Hepatocyte (in vitro differentiated cells): ENCODE measurements around the gene FPR1. TPM values are rescaled to one million over a fixed set of nuclear protein-coding genes. Genes with fewer than 3 reads are reported as not detected.

ENCODE experiments used
- DNase-seq: peaks from one replicate; pipeline ENCODE4 v3.0.0-alpha.2; 2016; ENCODE audit warnings: low spot score
- H2AFZ ChIP-seq: fragments of 200-600 bp; sonication (generic); 2 replicates; pipeline ENCODE4 v1.6.0; 2016; ENCODE audit warnings: antibody characterized with exemption, mild to moderate bottlenecking
- H3K27ac ChIP-seq: fragments of 200-600 bp; sonication (generic); 2 replicates; pipeline ENCODE4 v1.5.1; 2016; ENCODE audit warnings: mild to moderate bottlenecking
- H3K27me3 ChIP-seq: fragments of 200-600 bp; sonication (generic); 2 replicates; pipeline ENCODE4 v1.6.1; 2016
- H3K36me3 ChIP-seq: fragments of 200-600 bp; sonication (generic); replicated peaks from 2 replicates; pipeline ENCODE4 v1.5.1; 2016; ENCODE audit warnings: low read depth; ENCODE audit not compliant: insufficient read depth
- H3K4me1 ChIP-seq: fragments of 200-600 bp; sonication (generic); 2 replicates; pipeline ENCODE4 v1.5.1; 2016; ENCODE audit warnings: mild to moderate bottlenecking, moderate library complexity; ENCODE audit not compliant: insufficient read depth
- H3K4me2 ChIP-seq: fragments of 200-600 bp; sonication (generic); 2 replicates; pipeline ENCODE4 v1.6.0; 2016
- H3K4me3 ChIP-seq: fragments of 200-600 bp; sonication (generic); 2 replicates; pipeline ENCODE4 v1.5.1; 2016; ENCODE audit warnings: mild to moderate bottlenecking
- H3K79me2 ChIP-seq: fragments of 200-600 bp; sonication (generic); 2 replicates; pipeline ENCODE4 v1.6.0; 2017; ENCODE audit warnings: mild to moderate bottlenecking
- H3K9me2 ChIP-seq: fragments of 200-600 bp; sonication (generic); replicated peaks from 2 replicates; pipeline ENCODE4 v1.6.0; 2017; ENCODE audit warnings: mild to moderate bottlenecking; ENCODE audit not compliant: insufficient read depth
- H3K9me3 ChIP-seq: fragments of 200-600 bp; sonication (generic); 2 replicates; pipeline ENCODE4 v1.5.1; 2016; ENCODE audit warnings: low read depth, mild to moderate bottlenecking
- H4K20me1 ChIP-seq: fragments of 200-600 bp; sonication (generic); 2 replicates; pipeline ENCODE4 v1.6.0; 2016; ENCODE audit warnings: mild to moderate bottlenecking; ENCODE audit not compliant: insufficient read depth, poor library complexity, severe bottlenecking
- CTCF ChIP-seq: fragments of 200-600 bp; sonication (generic); IDR thresholded peaks from 2 replicates; pipeline ENCODE4 v1.5.1; 2016; ENCODE audit warnings: antibody characterized with exemption, mild to moderate bottlenecking; ENCODE audit not compliant: poor library complexity
- EZH2 ChIP-seq: fragments of 200-600 bp; sonication (generic); IDR thresholded peaks from 2 replicates; pipeline ENCODE4 v1.6.1; 2016; ENCODE audit warnings: antibody characterized with exemption, mild to moderate bottlenecking, borderline replicate concordance
- EZH2phosphoT487 ChIP-seq: fragments of 200-600 bp; sonication (generic); IDR thresholded peaks from one replicate; pipeline ENCODE4 v1.6.1; 2018; ENCODE audit warnings: antibody characterized with exemption, mild to moderate bottlenecking, low read depth, moderate library complexity; ENCODE audit not compliant: unreplicated experiment, severe bottlenecking
- WGBS: methylation state at CpG from one replicate; pipeline ENCODE4 v1.1.6; 2016; ENCODE audit warnings: low lambda C conversion rate; ENCODE audit errors: missing lambda C conversion rate; 5-methylcytosine and 5-hydroxymethylcytosine counted together
- polyA plus RNA-seq: library from polyadenylated mRNA; unstranded; fragments of >200 nt; fragmentation: Nextera tagmentation; extraction: Ambion mirVana; gene quantifications from 2 replicates; pipeline ENCODE4 v1.2.1, GENCODE V29; 2016
- total RNA-seq: library from RNA; depleted of rRNA; stranded (reverse); fragments of >200 nt; gene quantifications from 2 replicates; pipeline ENCODE4 v1.2.3, GENCODE V29; 2014

Gene FPR1
- total and polyA plus RNA-seq, 2 experiments from 2014 or later = 0.53 to 2.6 TPM

- WGBS = 71% methylated on average over 7 of the region's 7 CpGs
- no peak for DNase-seq
Observed at GRCh38 chr19:51746731-51747130, 4.9 kb downstream of the FPR1 start.

GRCh38 chr19:51743405-51743804 lies 8.3 kb downstream of the FPR1 start:
- H3K4me3 ChIP-seq = no peak overlapping the region
- 81% methylated on average over 3 of the region's 3 CpGs for WGBS
- H3K4me1 ChIP-seq = no peaks in the 10 kb centered on the region
- no peak for TF ChIP-seq EZH2
- TF ChIP-seq EZH2phosphoT487 = no peak
- no peak for TF ChIP-seq CTCF
- H4K20me1 ChIP-seq = no peaks in the 10 kb centered on the region
- no peak for DNase-seq
- no peaks in the 10 kb centered on the region for H3K9me2 ChIP-seq
- no peaks in the 10 kb centered on the region for H3K36me3 ChIP-seq
- H3K4me2 ChIP-seq = no peak overlapping the region
- no peaks in the 10 kb centered on the region for H3K79me2 ChIP-seq
- H2AFZ ChIP-seq = no peak overlapping the region
- no peaks in the 10 kb centered on the region for H3K27me3 ChIP-seq
- H3K9me3 ChIP-seq = no peaks in the 10 kb centered on the region
- H3K27ac ChIP-seq = no peak overlapping the region

More at GRCh38 chr19:51746731-51747130, 4.9 kb downstream of the FPR1 start:
- Histone ChIP-seq H4K20me1 (no peaks in the 10 kb centered on the region), H3K27me3 (no peaks in the 10 kb centered on the region), H2AFZ (no peak overlapping the region), H3K4me2 (no peak overlapping the region), H3K36me3 (no peaks in the 10 kb centered on the region), H3K9me2 (no peaks in the 10 kb centered on the region), H3K9me3 (no peaks in the 10 kb centered on the region), H3K27ac (no peak overlapping the region), H3K4me1 (no peaks in the 10 kb centered on the region), H3K4me3 (no peak overlapping the region), H3K79me2 (no peaks in the 10 kb centered on the region)
- TF ChIP-seq CTCF (no peak), EZH2 (no peak), EZH2phosphoT487 (no peak)

DNA sequence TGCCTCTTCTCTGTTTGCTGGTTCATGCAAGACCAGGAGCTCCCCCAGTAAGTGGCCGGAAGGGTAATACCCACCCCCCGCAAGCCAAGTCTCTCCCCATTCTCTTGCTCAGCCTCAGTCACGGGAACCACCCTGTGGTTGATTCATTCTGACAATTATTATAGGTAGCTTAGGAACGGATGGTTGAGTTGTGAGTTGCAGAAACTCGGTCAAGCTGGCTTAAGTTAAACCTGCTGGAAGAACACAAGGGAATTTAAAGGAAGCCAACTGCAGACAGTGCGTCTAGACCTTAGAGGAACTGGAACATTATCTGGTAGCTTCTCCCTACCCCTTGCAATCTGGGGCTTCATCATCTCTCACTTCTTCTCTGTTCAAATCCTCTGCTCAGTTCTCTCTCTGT lies 8.9 kb downstream of the FPR1 start:
- no peak overlapping the region for H3K4me3 ChIP-seq
- no peaks in the 10 kb centered on the region for H3K9me2 ChIP-seq
- no peak for TF ChIP-seq CTCF
- H4K20me1 ChIP-seq = no peaks in the 10 kb centered on the region
- no peaks in the 10 kb centered on the region for H3K27me3 ChIP-seq
- H3K9me3 ChIP-seq = no peaks in the 10 kb centered on the region
- no peak for DNase-seq
- no peaks in the 10 kb centered on the region for H3K4me1 ChIP-seq
- no peak overlapping the region for H3K4me2 ChIP-seq
- no peaks in the 10 kb centered on the region for H3K79me2 ChIP-seq
- H2AFZ ChIP-seq = no peak overlapping the region
- 66% methylated on average over 6 of the region's 6 CpGs for WGBS
- no peak overlapping the region for H3K27ac ChIP-seq
- H3K36me3 ChIP-seq = no peaks in the 10 kb centered on the region

DNA sequence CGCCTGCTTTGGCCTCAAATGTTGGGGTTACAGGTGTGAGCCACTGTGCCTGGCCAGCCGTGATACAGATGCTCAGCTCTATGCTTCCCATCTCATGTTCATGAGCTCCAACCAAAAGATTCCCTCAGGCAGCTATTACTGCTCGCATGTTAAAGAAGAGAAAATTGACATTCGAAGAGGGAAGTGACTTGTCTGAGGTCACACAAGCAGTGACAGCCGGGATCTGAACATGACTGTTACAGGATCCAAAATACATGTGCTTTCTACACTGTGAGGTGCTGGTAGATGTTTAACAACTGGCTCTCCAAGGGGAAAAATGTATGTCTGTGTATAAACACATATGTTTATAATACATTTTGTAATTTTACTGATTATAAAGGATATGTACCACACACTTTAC lies 11.3 kb downstream of the FPR1 start:
- H3K4me1 ChIP-seq = no peaks in the 10 kb centered on the region
- no peak overlapping the region for H2AFZ ChIP-seq
- H3K9me2 ChIP-seq = no peaks in the 10 kb centered on the region
- no peak overlapping the region for H3K27ac ChIP-seq
- H3K9me3 ChIP-seq = no peaks in the 10 kb centered on the region
- no peaks in the 10 kb centered on the region for H3K27me3 ChIP-seq
- H3K79me2 ChIP-seq = no peaks in the 10 kb centered on the region
- no peaks in the 10 kb centered on the region for H3K36me3 ChIP-seq
- H3K4me3 ChIP-seq = no peak overlapping the region
- H4K20me1 ChIP-seq = no peaks in the 10 kb centered on the region
- WGBS = 83% methylated on average over 5 of the region's 5 CpGs
- no peak overlapping the region for H3K4me2 ChIP-seq
- DNase-seq = no peak
- TF ChIP-seq CTCF = no peak
- no peak for TF ChIP-seq EZH2
- TF ChIP-seq EZH2phosphoT487 = no peak
